OCI-LY7 (cell line): Measurements from ENCODE around the gene BHLHA15. TPM values are rescaled to one million over a fixed set of nuclear protein-coding genes. Genes with fewer than 3 reads are reported as not detected.
A peak's percentile ranks its signal among the peaks of the same experiment; 100 is the strongest.

Experiments used
- BruUV-seq: library from RNA; stranded (reverse); fragments of 400-500 nt; replicated peaks from 2 replicates; lab custom pipeline; 2021; lab: Mats Ljungman, UMichigan
- CTCF ChIA-PET: fragments of 300-600 bp; sonication (Branson Sonifier 250); formaldehyde crosslinking; loops from one replicate; lab custom pipeline; 2022; ENCODE audit warnings: antibody characterized with exemption; ENCODE audit not compliant: unreplicated experiment; lab: Charles Lee
- POLR2A ChIA-PET: fragments of 300-600 bp; sonication (Branson Sonifier 250); formaldehyde crosslinking; loops from one replicate; lab custom pipeline; 2022; ENCODE audit warnings: antibody characterized with exemption; lab: Charles Lee
- DNase-seq: peaks from one replicate; pipeline ENCODE4 v3.0.0-alpha.2; 2015; ENCODE audit warnings: low spot score
- H2AFZ ChIP-seq: fragments of 200-600 bp; sonication (generic), shearing (Covaris generic); 2 replicates; pipeline ENCODE4 v1.6.1; 2014; ENCODE audit warnings: mild to moderate bottlenecking, antibody characterized with exemption, low read length, moderate library complexity
- H3K27ac ChIP-seq: fragments of 200-600 bp; sonication (generic); 2 replicates; pipeline ENCODE4 v1.5.1; 2014; ENCODE audit warnings: mixed run types, low read depth, mild to moderate bottlenecking, moderate library complexity, low read length, inconsistent platforms; ENCODE audit not compliant: poor library complexity, severe bottlenecking
- H3K36me3 ChIP-seq: fragments of 200-600 bp; sonication (generic); 2 replicates; pipeline ENCODE4 v1.6.1; 2014; ENCODE audit warnings: mild to moderate bottlenecking, antibody characterized with exemption, low read length, moderate library complexity, mixed read lengths; ENCODE audit not compliant: insufficient read depth
- H3K4me1 ChIP-seq: fragments of 200-600 bp; sonication (generic); 2 replicates; pipeline ENCODE4 v1.5.1; 2014; ENCODE audit warnings: mild to moderate bottlenecking, low read length; ENCODE audit not compliant: insufficient read depth, poor library complexity, severe bottlenecking
- H3K4me2 ChIP-seq: fragments of 200-600 bp; sonication (generic); 2 replicates; pipeline ENCODE4 v1.6.1; 2014; ENCODE audit warnings: mild to moderate bottlenecking, low read length
- H3K4me3 ChIP-seq: fragments of 200-600 bp; sonication (generic); 2 replicates; pipeline ENCODE4 v1.5.1; 2014; ENCODE audit warnings: mild to moderate bottlenecking, low read depth, low read length; ENCODE audit not compliant: poor library complexity, severe bottlenecking
- H3K79me2 ChIP-seq: fragments of 200-600 bp; sonication (generic); 2 replicates; pipeline ENCODE4 v1.6.1; 2016; ENCODE audit warnings: low read depth, mild to moderate bottlenecking, low read length, moderate library complexity, mixed read lengths; ENCODE audit not compliant: insufficient read depth
- H3K9me2 ChIP-seq: fragments of 200-600 bp; sonication (generic); 2 replicates; pipeline ENCODE4 v1.6.1; 2016; ENCODE audit warnings: mild to moderate bottlenecking, low read length, mixed read lengths; ENCODE audit not compliant: insufficient read depth
- H3K9me3 ChIP-seq: fragments of 200-600 bp; sonication (generic); 2 replicates; pipeline ENCODE4 v1.6.1; 2014; ENCODE audit warnings: mild to moderate bottlenecking, mixed run types, low read length, mixed read lengths
- H4K20me1 ChIP-seq: fragments of 200-600 bp; sonication (generic); 2 replicates; pipeline ENCODE4 v1.6.1; 2014; ENCODE audit warnings: mild to moderate bottlenecking, antibody characterized with exemption, low read length, moderate library complexity, mixed read lengths; ENCODE audit not compliant: insufficient read depth
- CTCF ChIP-seq: fragments of 200-600 bp; sonication (generic); conservative IDR thresholded peaks from 2 replicates; pipeline ENCODE4 v1.5.1; 2014; ENCODE audit warnings: mild to moderate bottlenecking, antibody characterized with exemption, low read length, moderate library complexity, mixed read lengths
- EZH2phosphoT487 ChIP-seq: fragments of 200-600 bp; sonication (generic); IDR thresholded peaks from 2 replicates; pipeline ENCODE4 v1.6.1; 2018; ENCODE audit warnings: low read depth, borderline replicate concordance, mild to moderate bottlenecking, mixed run types, antibody characterized with exemption, low read length, moderate library complexity, mixed read lengths
- intact Hi-C: fragments of 100-400 bp; cut with micrococcal nuclease; formaldehyde crosslinking; loops from one replicate; pipeline ENCODE4 v1.10.0; 2022; ENCODE audit not compliant: unreplicated experiment
- total RNA-seq, 2 experiments: library from RNA; depleted of rRNA in 1 of 2; stranded (reverse); fragments of >200 nt in 1 of 2; shearing (Covaris generic) in 1 of 2; gene quantifications; 2 replicates each; pipeline ENCODE4 v1.2.3, GENCODE V29; 2014 to 2022

Gene BHLHA15
- total RNA-seq, 2 experiments from 2014 or later = 0.69 to 4.3 TPM

DNA sequence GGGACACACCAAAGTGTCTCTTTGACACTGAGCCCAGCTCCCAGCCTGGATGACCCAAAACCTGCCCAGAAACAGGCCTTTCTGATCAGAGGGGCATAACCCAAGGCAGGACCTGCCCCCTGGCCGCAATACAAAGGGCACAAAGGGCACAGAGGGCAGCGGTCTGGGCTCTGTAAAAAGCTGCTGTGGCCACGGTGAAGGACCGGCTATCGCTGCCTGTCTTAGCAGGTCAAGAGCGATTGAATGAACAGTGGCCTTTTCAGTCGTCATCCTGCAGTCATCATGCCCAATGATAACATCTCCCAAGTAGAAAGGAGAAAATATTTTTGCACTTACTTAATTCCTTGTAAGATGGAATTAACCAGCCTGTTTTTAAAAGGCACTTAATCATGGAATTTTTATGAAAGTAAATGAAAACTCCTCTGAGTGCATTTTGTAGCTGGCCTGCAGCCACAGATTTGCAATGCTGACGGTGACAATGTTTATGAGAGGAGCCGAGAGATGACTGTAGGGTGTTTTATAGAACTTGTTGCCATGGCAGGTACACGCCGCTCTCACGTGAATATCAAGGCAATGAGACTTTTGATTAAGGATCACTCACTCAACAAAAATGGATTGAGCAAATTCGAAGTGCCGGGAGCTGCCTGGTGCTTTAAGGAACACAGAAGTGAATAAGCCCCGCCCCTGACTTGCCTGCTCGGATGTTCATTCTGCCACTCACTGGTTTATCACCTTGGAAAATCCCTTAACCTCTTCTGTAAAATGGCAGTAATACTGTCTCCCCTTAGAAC lies 47.3 kb upstream of the BHLHA15 start:
- TF ChIP-seq EZH2phosphoT487 (no peak), CTCF (no peak)
- POLR2A ChIA-PET = interaction anchor here (1.0 kb wide), 1 partner anchor 10 kb away, joined by 3 read pairs; no protein-coding TSS in a partner anchor
- Histone ChIP-seq H4K20me1 (no peaks in the 10 kb centered on the region; the same call in 1 of the 2 replicates), H2AFZ (no peak overlapping the region), H3K36me3 (peaks cover 7% of the 10 kb centered on the region; the same call in 1 of the 2 replicates), H3K4me2 (no peak overlapping the region), H3K4me3 (no peak overlapping the region), H3K9me2 (no peaks in the 10 kb centered on the region), H3K4me1 (peaks cover 3% of the 10 kb centered on the region), H3K27ac (no peak overlapping the region), H3K79me2 (no peaks in the 10 kb centered on the region), H3K9me3 (no peaks in the 10 kb centered on the region)
- CTCF ChIA-PET = no interaction called here
- intact Hi-C loops = no loop called here
- no peak for DNase-seq
- BruUV-seq = no TSS peak

DNA sequence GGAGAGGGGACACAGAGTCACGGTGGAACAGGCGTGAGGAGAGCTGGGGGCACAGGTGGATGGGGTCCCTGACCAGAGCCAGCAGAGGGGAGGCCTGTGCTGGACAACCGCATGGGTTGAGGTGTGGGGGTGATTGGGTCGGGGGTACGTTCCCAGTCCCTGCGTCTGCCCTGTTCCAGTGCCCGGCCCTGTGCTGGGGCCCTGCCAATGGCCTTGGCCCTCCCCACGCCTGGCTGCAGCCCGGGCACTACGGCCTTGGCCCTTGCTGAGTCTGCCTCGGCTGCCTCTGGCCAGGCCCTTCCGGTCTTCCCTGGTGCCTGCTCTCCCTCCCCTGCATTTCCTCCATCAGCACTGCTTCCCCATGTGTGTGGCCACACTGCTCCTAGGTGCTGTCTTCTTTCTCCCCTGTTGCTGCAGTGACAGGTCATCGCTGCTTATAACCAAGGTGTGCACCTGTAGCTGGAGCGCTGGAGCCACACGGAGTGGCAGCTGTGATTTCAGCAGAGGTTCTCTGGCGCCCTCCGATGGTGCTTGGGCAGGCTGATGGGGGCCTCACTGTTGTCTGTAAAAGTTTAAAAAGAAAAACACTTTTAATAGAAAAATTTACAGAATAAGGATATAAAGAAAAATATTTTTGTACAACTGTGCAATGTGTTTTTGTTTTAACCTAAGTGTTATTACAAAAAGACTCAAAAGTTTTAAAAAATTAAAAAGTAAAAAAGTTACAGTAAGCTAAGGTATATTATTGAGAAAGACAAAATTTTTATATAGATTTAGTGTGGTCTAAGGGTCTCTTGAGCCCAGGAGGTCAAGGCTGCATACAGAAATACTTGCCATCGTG lies 45.2 kb upstream of the BHLHA15 start:
- no peaks in the 10 kb centered on the region for H3K9me3 ChIP-seq
- H3K4me3 ChIP-seq = no peak overlapping the region
- no peaks in the 10 kb centered on the region for H3K79me2 ChIP-seq
- peaks cover 3% of the 10 kb centered on the region for H3K4me1 ChIP-seq
- H3K4me2 ChIP-seq = no peak overlapping the region
- H3K9me2 ChIP-seq = no peaks in the 10 kb centered on the region
- CTCF ChIA-PET = interaction anchor here (0.5 to 1.2 kb wide), 3 partner anchors 27 to 144 kb away, joined by 3 to 4 read pairs (median 3); no protein-coding TSS in a partner anchor
- H4K20me1 ChIP-seq = no peaks in the 10 kb centered on the region; the same call in 1 of the 2 replicates
- H3K27ac ChIP-seq = no peak overlapping the region
- TF ChIP-seq EZH2phosphoT487 = no peak
- TF ChIP-seq CTCF = peak; percentile 86
- intact Hi-C loops = loop anchor here (1.0 to 5.0 kb wide), 3 partner anchors 60 to 145 kb away; partner anchors contain the start of gene LMTK2
- no TSS peak for BruUV-seq
- H2AFZ ChIP-seq = no peak overlapping the region
- H3K36me3 ChIP-seq = peaks cover 3% of the 10 kb centered on the region; the same call in 1 of the 2 replicates
- DNase-seq = peak; percentile 53
- POLR2A ChIA-PET = interaction anchor here (0.7 kb wide), 1 partner anchor 144 kb away, joined by 3 read pairs; no protein-coding TSS in a partner anchor
